GM06990 (cell line): ENCODE measurements around the gene WDR64.

Experiments
- DNase-seq: peaks from one replicate; pipeline ENCODE4 v3.0.0-alpha.2; 2011; ENCODE audit not compliant: insufficient read length; ENCODE audit errors: extremely low read depth
- H3K27me3 ChIP-seq: replicated peaks from 2 replicates; pipeline ENCODE4 v1.6.0; 2011; ENCODE audit warnings: low read length; ENCODE audit not compliant: control insufficient read depth, insufficient read depth
- H3K36me3 ChIP-seq: 2 replicates; pipeline ENCODE4 v1.5.1; 2011; ENCODE audit warnings: low read length; ENCODE audit not compliant: control insufficient read depth, insufficient read depth
- H3K4me3 ChIP-seq: replicated peaks from 2 replicates; pipeline ENCODE4 v1.5.1; 2011; ENCODE audit warnings: low read depth, mild to moderate bottlenecking, control low read depth, low read length
- CTCF ChIP-seq: IDR thresholded peaks from 2 replicates; pipeline ENCODE4 v1.5.1; 2011; ENCODE audit warnings: low read length, control low read depth, mild to moderate bottlenecking, inconsistent platforms; ENCODE audit not compliant: insufficient read depth, poor library complexity, severe bottlenecking

WDR64 gene

GRCh38 chr1:241614144-241614543, 37.9 kb upstream of the WDR64 start:
- DNase-seq: no peak
- Histone ChIP-seq H3K36me3 (no peaks in the 10 kb centered on the region), H3K4me3 (no peak overlapping the region), H3K27me3 (no peaks in the 10 kb centered on the region)
- no peak for TF ChIP-seq CTCF

GRCh38 chr1:241614572-241614971, 37.5 kb upstream of the WDR64 start:
- Histone ChIP-seq H3K36me3 (no peaks in the 10 kb centered on the region), H3K4me3 (no peak overlapping the region), H3K27me3 (no peaks in the 10 kb centered on the region)
- no peak for DNase-seq
- TF ChIP-seq CTCF: no peak

DNA sequence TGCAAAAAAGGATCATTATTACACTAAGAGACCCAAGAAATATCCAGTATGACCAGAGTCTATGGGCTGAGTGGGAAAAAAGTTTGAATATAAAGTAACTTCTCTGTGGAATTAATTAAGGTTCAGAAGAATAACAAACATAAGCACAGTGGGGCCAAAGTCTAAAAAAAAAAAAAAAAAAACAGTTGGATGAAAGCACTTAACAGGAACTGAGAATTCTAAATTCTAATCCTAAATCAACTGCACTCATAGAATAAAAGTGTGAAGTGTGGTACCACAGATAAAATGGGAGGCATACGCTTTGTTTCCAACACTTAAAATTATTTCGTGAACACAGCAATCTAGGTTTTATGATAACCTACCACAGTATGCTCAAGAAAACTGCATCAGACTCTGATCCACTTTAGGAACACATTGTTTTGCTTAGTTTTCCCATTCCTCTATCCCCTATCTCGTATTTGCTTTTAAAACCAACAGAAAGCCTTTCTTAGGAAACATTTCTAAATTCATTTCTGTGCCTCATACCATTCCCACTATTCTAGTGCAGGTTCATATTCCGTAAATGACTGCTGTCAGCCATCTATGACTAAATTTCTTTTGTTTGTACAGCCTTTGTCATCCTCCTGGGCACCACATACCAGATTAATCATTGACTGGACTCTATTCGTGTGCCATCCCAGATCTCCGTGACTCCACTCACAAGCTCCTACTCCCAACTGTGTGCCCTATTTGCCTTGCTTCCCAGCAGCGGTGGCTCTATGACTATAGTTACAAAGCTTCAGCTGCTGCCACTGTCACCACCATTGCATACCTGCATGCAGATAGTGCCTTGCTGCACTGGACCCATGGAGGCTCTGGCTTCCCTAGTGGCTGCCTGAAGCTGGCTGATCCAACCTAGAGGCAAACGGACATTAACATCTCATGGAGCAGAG, 36.8 kb upstream of the WDR64 start:
- TF ChIP-seq CTCF: no peak
- Histone ChIP-seq H3K36me3 (no peaks in the 10 kb centered on the region), H3K4me3 (no peak overlapping the region), H3K27me3 (no peaks in the 10 kb centered on the region)
- no peak for DNase-seq

GRCh38 chr1:241617426-241617825, 34.7 kb upstream of the WDR64 start:
- Histone ChIP-seq H3K4me3 (no peak overlapping the region), H3K27me3 (no peaks in the 10 kb centered on the region), H3K36me3 (no peaks in the 10 kb centered on the region)
- no peak for TF ChIP-seq CTCF
- DNase-seq: no peak

GRCh38 chr1:241622669-241623068, 29.4 kb upstream of the WDR64 start:
- no peak for TF ChIP-seq CTCF
- DNase-seq: no peak
- H3K4me3 ChIP-seq: no peak overlapping the region
- no peaks in the 10 kb centered on the region for H3K36me3 ChIP-seq
- no peaks in the 10 kb centered on the region for H3K27me3 ChIP-seq
